ENCODE results near the gene POU2AF2.
"Not testable (repeated sequence)": the region's sequence is repeated elsewhere in the genome, so short reads cannot be mapped to it uniquely, and the experiment has no call there.

Gene POU2AF2

DNA sequence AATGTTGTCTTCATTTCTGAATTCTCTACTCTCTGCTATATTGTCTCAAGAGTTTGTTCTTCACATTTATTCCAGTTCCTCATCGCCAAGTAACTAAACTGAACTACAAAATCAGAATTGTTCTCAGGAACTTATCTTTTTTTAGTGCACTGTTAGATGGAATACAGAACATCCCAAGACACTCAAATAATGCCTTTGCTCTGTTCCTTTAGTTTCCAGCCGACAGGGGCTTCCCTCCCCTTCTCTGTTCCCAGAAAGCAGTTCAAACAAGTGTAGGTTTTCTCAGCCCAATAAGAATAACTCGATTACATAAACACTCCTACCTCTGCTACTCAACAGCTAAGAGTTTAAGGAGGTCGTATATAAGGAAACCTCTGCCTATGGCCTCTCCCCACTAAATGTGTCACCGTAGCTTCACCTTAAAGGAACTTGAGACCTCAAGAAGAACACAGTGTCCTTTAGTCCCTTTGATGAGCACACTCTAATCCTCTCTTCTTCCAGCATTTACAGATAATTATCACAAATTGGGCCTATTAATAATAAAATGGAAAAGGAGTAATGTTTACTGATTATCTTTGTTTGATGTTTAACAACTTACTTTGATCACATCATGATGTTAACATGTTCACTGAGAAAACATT lies 59.8 kb downstream of the POU2AF2 start:
- peak; percentile 54 to 62 for DNase-seq

DNA sequence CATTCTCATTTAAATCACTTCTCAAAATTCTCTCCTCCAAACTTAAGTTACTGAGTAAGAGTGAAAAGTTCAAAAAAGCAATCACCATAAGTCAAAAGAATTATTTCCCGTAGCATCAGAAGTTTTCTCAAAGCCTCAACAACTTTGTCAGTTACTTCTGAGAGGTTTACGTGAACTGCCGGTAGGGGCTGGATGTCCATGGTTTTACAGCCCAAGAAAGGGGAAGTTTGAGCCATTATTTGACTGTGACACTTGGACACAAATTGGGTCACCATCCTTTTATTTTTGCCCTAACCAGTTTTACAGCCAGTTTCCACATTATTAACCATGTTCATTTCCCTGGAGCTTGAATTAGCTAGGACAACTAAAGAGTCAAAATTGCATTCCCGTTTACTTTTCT lies 60.4 kb downstream of the POU2AF2 start:
- DNase-seq, result no peak

GRCh38 chr11:111306321-111306720 lies 60.8 kb downstream of the POU2AF2 start:
- DNase-seq, result no peak

DNA sequence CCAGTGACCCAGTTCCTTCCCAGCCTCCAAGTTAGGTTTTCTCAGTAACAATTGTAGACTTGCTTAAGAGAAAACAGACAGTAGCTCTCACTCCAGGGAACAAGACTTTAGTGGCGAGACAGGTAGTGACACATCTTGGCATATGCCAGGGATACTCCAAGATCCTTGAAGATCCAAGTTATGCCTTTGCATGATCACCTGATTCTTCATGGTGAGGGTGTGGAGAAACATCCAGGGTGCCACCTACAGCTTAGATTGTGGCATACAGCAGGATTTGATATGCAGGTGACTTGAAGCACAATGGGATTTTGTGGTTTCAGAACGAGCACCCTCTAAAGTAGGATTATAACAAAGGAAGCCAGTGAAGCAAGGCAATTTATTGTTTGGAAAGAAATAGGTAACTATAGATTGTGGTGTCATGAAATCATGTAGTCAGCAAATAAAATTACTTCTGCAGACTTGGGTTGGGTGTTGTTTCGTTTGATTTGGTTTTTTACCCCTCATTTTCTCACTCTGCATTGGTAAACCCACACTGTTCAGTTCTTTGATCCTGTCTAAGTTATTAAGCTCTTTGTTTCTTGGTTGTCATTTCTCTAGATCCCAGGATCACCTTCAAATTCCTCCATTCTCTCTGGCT lies 62.1 kb downstream of the POU2AF2 start:
- peak; percentile 29 to 59 for DNase-seq

GRCh38 chr11:111308140-111308539 lies 62.6 kb downstream of the POU2AF2 start:
- DNase-seq, result peak; percentile 96 to 97

GRCh38 chr11:111309215-111309915 lies 63.8 kb downstream of the POU2AF2 start:
- peak in 1 of 2 experiments; percentile 11 for DNase-seq

- peak; percentile 75 to 88 for DNase-seq
These were observed 64.6 kb downstream of the POU2AF2 start for GRCh38 chr11:111310088-111310487.

- peak in 1 of 2 experiments; percentile 13 for DNase-seq
These were observed 65.2 kb downstream of the POU2AF2 start for GRCh38 chr11:111310723-111311122.

- no peak for DNase-seq
These were observed 66.6 kb downstream of the POU2AF2 start for GRCh38 chr11:111312076-111312475.

DNA sequence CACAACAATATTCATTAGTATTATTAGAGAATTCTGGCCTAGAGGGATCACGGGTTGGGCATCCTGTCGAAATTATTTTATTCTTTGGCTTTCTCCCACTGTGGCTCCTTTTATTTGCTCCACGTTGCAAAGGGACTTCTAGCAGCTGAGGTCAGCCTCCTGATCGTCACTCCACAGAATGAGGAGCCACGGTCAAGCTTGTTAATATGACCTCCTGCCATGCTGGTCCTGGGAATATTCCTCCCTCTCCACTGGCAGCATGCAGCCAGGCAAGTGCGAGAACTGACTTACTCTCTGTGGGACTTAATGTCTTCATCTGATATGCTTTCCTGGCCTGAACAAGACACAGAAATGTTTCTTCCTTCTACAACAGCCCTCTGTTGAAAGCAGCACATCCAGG lies 73.8 kb downstream of the POU2AF2 start:
- no peak for DNase-seq

DNA sequence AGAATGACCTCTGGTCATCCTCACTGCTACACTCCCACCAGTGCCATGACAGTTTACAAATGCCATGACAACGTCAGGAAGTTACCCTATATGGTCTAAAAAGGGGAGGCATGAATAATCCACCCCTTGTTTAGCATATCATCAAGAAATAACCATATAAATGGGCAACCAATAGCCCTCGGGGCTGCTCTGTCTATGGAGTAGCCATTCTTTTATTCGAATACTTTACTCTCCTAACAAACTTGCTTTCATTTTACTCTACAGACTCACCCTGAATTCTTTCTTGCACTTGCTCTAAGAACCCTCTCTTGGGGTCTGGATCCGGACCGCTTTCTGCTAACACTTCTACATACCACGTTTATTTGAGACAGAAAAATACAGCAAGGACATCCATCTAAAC lies 74.7 kb downstream of the POU2AF2 start:
- DNase-seq, result not testable (repeated sequence)

GRCh38 chr11:111320728-111321568 lies 75.4 kb downstream of the POU2AF2 start:
- no peak for DNase-seq

DNA sequence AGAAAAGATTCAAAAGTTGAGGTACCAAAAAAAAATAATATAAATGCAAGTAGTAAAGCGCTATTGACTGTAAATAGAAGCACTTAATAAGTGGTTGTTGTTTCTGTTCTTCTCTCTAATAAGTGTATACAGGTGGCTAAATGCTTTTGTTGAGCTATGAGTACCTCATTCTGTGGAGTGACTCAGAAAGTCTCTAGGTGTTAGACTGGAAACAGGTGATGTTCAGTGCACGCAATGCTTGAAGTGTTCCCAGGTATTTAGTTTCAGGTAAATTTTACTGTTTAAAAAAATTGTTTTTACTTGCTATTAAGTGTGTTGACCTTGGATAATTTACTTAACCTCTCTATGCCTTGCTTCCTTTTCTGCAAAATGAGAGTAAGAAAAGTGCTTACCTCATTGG lies 77.0 kb downstream of the POU2AF2 start:
- DNase-seq, result no peak

DNA sequence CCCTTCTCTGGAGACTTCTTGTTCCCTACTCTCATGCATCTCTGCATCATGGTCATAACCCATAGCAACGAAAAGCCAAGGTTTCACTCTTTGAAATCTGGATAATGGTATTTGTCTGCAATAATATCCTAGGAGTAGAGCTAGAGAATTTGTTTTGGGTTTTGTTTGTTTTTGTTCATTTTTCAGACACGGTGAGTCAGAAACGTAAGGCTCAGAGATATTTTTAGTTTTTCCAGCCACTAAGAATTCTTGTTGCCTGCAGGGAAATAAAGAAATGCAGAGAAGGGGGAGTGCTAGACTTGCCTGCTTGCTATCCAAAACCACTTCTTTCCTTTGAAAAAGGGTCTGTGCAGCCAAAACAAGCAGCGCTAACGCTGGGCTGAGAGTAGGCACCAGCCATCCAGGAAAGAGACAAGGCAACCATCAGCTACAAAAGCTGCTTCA lies 78.8 kb downstream of the POU2AF2 start:
- no peak for DNase-seq

DNA sequence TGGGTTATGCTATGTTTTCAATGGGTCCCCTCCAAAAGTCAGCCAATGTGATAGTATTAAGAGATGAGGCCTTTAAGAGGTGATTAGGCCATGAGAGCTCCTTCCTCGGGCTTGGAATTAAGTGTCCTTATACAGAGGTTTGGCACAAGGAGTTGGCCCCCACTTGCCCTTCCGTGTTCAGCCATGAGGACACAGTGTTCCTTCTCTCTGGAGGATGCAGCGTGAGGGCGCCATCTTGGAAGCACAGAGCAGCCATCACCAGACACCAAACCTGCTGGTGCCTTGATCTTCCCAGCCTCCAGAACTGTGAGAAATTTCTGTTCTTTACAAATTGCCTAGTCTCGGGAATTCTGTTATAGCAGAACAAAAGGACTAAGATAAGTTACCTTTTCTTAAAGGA lies 79.7 kb downstream of the POU2AF2 start:
- DNase-seq, result no peak

GRCh38 chr11:111326824-111327223 lies 81.3 kb downstream of the POU2AF2 start:
- DNase-seq, result no peak

DNA sequence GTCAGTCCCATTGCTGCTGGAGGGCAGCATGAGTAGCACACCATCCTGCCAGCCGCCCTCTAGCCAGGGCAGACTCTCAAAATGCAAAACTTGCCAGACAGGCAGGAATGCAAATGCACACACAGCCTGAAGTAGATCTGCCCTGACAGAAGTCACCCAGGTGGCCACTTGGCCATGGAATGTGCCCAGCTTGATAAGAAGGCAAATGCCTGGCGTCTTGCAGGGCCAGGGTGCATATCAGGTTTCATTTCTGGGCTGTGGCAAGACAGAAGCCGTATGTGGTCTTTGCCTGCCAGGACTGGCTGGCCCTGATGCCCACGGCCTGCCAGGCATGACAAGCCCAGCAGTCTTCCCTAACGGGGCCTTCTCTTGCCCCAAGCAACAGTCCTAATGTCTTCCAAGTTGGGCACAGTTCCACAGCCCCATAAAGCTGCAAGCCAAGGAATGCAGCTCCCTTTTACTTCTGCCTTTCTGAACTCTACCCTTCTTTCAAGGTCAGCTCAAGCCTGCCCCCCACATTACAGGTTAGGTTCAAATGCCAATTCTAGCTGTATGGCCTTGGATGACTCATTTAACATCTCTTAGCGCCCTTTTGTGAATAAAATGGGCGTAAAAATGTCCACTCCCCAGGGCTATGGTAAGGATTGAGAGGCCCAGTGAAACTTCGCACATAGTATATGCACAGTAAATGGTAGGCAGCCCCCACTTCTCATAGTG lies 82.5 kb downstream of the POU2AF2 start:
- DNase-seq, result no peak

- no peak for DNase-seq
These were observed 84.0 kb downstream of the POU2AF2 start for GRCh38 chr11:111329306-111330204.

GRCh38 chr11:111330234-111330893 lies 84.8 kb downstream of the POU2AF2 start:
- no peak for DNase-seq

GRCh38 chr11:111331711-111332479 lies 86.4 kb downstream of the POU2AF2 start:
- no peak for DNase-seq

Data from SHP77 (cell line).